Caco-2 (cell line): Measurements from ENCODE around the gene MGST2. TPM values are rescaled to one million over a fixed set of nuclear protein-coding genes. Genes with fewer than 3 reads are reported as not detected.

Experiments used
- BruUV-seq: library from RNA; stranded (reverse); fragments of 400-500 nt; replicated peaks from 2 replicates; lab custom pipeline; 2021; lab: Mats Ljungman, UMichigan
- CTCF ChIA-PET: fragments of 300-600 bp; sonication (Branson Sonifier 250); formaldehyde crosslinking; loops from one replicate; lab custom pipeline; 2022; ENCODE audit warnings: antibody characterized with exemption; lab: Charles Lee
- POLR2A ChIA-PET: fragments of 300-600 bp; sonication (Branson Sonifier 250); formaldehyde crosslinking; loops from one replicate; lab custom pipeline; 2022; ENCODE audit warnings: antibody characterized with exemption; lab: Charles Lee
- DNase-seq, 2 experiments: peaks; one replicate each; pipeline versions ENCODE4 v3.0.0 to v3.0.0-alpha.2; 2020 to 2022
- H3K27me3 ChIP-seq: replicated peaks from 2 replicates; pipeline ENCODE4 v1.6.0; 2011; ENCODE audit warnings: low read length; ENCODE audit not compliant: control insufficient read depth, insufficient read depth
- H3K36me3 ChIP-seq: 2 replicates; pipeline ENCODE4 v1.5.1; 2011; ENCODE audit warnings: low read length; ENCODE audit not compliant: control insufficient read depth, insufficient read depth
- H3K4me1 ChIP-seq: fragments of 250-450 bp; sonication (Bioruptor Pico); 2 replicates; pipeline ENCODE4 v1.5.1; 2020; ENCODE audit warnings: mild to moderate bottlenecking
- H3K4me3 ChIP-seq: 2 replicates; pipeline ENCODE4 v1.5.1; 2011; ENCODE audit warnings: low read depth, mild to moderate bottlenecking, control low read depth, low read length
- H3K9me3 ChIP-seq: fragments of 250-450 bp; sonication (Bioruptor Pico); 2 replicates; pipeline ENCODE4 v1.5.1; 2020; ENCODE audit warnings: mild to moderate bottlenecking, moderate library complexity
- H3K27ac Mint-ChIP-seq: one replicate; pipeline ENCODE4 v1.8.0; 2022; ENCODE audit warnings: mixed read lengths; ENCODE audit not compliant: unreplicated experiment
- H3K27me3 Mint-ChIP-seq: one replicate; pipeline ENCODE4 v1.8.0; 2022; ENCODE audit warnings: mixed read lengths; ENCODE audit not compliant: insufficient read depth, unreplicated experiment
- H3K36me3 Mint-ChIP-seq: one replicate; pipeline ENCODE4 v1.8.0; 2022; ENCODE audit warnings: mild to moderate bottlenecking, mixed read lengths; ENCODE audit not compliant: insufficient read depth, unreplicated experiment
- H3K4me1 Mint-ChIP-seq: one replicate; pipeline ENCODE4 v1.8.0; 2022; ENCODE audit warnings: low read depth, mixed read lengths; ENCODE audit not compliant: unreplicated experiment
- H3K4me3 Mint-ChIP-seq: one replicate; pipeline ENCODE4 v1.8.0; 2022; ENCODE audit warnings: mild to moderate bottlenecking, moderate library complexity, mixed read lengths; ENCODE audit not compliant: unreplicated experiment
- H3K9me3 Mint-ChIP-seq: one replicate; pipeline ENCODE4 v1.8.0; 2022; ENCODE audit warnings: mixed read lengths; ENCODE audit not compliant: unreplicated experiment
- CTCF ChIP-seq, 2 experiments: fragments of 200-600 bp in 1 of 2; IDR thresholded peaks; 1 replicate in 1 of 2; 2 replicates in 1 of 2; pipeline versions ENCODE4 v1.5.1 to v1.8.0; 2011 to 2022; ENCODE audit warnings: antibody characterized with exemption in 1 of 2, control low read depth in 1 of 2, inconsistent platforms in 1 of 2, low read depth in 1 of 2, low read length in 1 of 2, mild to moderate bottlenecking in 1 of 2, moderate library complexity in 1 of 2; ENCODE audit not compliant: insufficient read depth in 1 of 2, severe bottlenecking in 1 of 2, unreplicated experiment in 1 of 2
- intact Hi-C: fragments of 100-400 bp; cut with micrococcal nuclease; formaldehyde crosslinking; loops from one replicate; pipeline ENCODE4 v1.10.0; 2022; ENCODE audit not compliant: unreplicated experiment
- total RNA-seq: library from RNA; stranded (reverse); gene quantifications from 2 replicates; pipeline ENCODE4 v1.2.3, GENCODE V29; 2022

Gene MGST2
- total RNA-seq, 1 experiment from 2014 or later: 81.7 TPM

- no peaks in the 10 kb centered on the region for H3K9me3 ChIP-seq
- peaks cover 77% of the 10 kb centered on the region for H3K36me3 Mint-ChIP-seq
- H3K4me3 Mint-ChIP-seq: peak overlapping the region; percentile 51
- POLR2A ChIA-PET: no interaction called here
- no peak for TF ChIP-seq CTCF (IDR thresholded peaks at IDR 0.05; ENCODE audit: insufficient read depth in 1 of 2, low read depth in 1 of 2, low read length in 1 of 2, severe bottlenecking in 1 of 2, unreplicated experiment in 1 of 2)
- peaks cover 3% of the 10 kb centered on the region; the same call in 1 of the 2 replicates for H3K36me3 ChIP-seq
- CTCF ChIA-PET: interaction anchor here (0.6 to 0.8 kb wide), 3 partner anchors 12 to 23 kb away, joined by 3 to 8 read pairs (median 6); no protein-coding TSS in a partner anchor
- no TSS peak for BruUV-seq
- intact Hi-C loops: loop anchor here (1.0 to 2.0 kb wide), 3 partner anchors 9 to 16 kb away; partner anchors contain the start of gene MGST2
- no peaks in the 10 kb centered on the region for H3K27me3 ChIP-seq
- H3K27ac Mint-ChIP-seq: peak overlapping the region; percentile 74
- no peaks in the 10 kb centered on the region for H3K9me3 Mint-ChIP-seq
- H3K4me1 Mint-ChIP-seq: peaks cover 60% of the 10 kb centered on the region
- H3K27me3 Mint-ChIP-seq: no peaks in the 10 kb centered on the region
- DNase-seq: peak; percentile 58 to 73
- H3K4me1 ChIP-seq: peaks cover 57% of the 10 kb centered on the region
- H3K4me3 ChIP-seq: no peak overlapping the region
Observed at GRCh38 chr4:139676913-139677585, 11.4 kb downstream of the MGST2 start.

- H3K36me3 Mint-ChIP-seq: peaks cover 81% of the 10 kb centered on the region
- CTCF ChIA-PET: interaction anchor here (0.5 kb wide), 1 partner anchor 12 kb away, joined by 3 read pairs; no protein-coding TSS in a partner anchor
- BruUV-seq: no TSS peak
Observed at GRCh38 chr4:139682309-139682708, 16.7 kb downstream of the MGST2 start.

More at GRCh38 chr4:139682309-139682708, 16.7 kb downstream of the MGST2 start:
- no peak overlapping the region for H3K4me3 ChIP-seq
- Mint-ChIP-seq H3K4me1 (peaks cover 59% of the 10 kb centered on the region), H3K9me3 (no peaks in the 10 kb centered on the region), H3K27me3 (no peaks in the 10 kb centered on the region), H3K27ac (peak overlapping the region; percentile 65), H3K4me3 (no peak overlapping the region)
- DNase-seq: no peak
- TF ChIP-seq CTCF (IDR thresholded peaks at IDR 0.05; ENCODE audit: insufficient read depth in 1 of 2, low read depth in 1 of 2, low read length in 1 of 2, severe bottlenecking in 1 of 2, unreplicated experiment in 1 of 2): no peak
- H3K27me3 ChIP-seq: no peaks in the 10 kb centered on the region
- peaks cover 4% of the 10 kb centered on the region; the same call in 1 of the 2 replicates for H3K36me3 ChIP-seq
- peaks cover 7% of the 10 kb centered on the region; the same call in 1 of the 2 replicates for H3K9me3 ChIP-seq
- POLR2A ChIA-PET: interaction anchor here (1.5 kb wide), 1 partner anchor 16 kb away, joined by 3 read pairs; no protein-coding TSS in a partner anchor
- H3K4me1 ChIP-seq: peaks cover 48% of the 10 kb centered on the region
- intact Hi-C loops: no loop called here
